Esophagus squamous epithelium (tissue), 4 donors: ENCODE results near the gene ARV1.

Source experiments
- POLR2A ChIP-seq, 4 donors: fragments of 450-650 bp; IDR thresholded peaks; one replicate each; pipeline ENCODE4 v1.6.1; 2017; ENCODE audit warnings: antibody characterized with exemption in 4 of 4, mild to moderate bottlenecking in 4 of 4, moderate library complexity in 3 of 4
- TF ChIP-seq, protein P1 (sequence below), 6 experiments: fragments of 450-650 bp in 4 of 6; fragments of 200-600 bp in 2 of 6; sonication (generic) in 2 of 6; IDR thresholded peaks; one replicate each; pipeline ENCODE4 v1.5.1; 2016 to 2019; ENCODE audit warnings: antibody characterized with exemption in 6 of 6, mild to moderate bottlenecking in 4 of 6, moderate library complexity in 4 of 6

- TF ChIP-seq, protein P1, sequence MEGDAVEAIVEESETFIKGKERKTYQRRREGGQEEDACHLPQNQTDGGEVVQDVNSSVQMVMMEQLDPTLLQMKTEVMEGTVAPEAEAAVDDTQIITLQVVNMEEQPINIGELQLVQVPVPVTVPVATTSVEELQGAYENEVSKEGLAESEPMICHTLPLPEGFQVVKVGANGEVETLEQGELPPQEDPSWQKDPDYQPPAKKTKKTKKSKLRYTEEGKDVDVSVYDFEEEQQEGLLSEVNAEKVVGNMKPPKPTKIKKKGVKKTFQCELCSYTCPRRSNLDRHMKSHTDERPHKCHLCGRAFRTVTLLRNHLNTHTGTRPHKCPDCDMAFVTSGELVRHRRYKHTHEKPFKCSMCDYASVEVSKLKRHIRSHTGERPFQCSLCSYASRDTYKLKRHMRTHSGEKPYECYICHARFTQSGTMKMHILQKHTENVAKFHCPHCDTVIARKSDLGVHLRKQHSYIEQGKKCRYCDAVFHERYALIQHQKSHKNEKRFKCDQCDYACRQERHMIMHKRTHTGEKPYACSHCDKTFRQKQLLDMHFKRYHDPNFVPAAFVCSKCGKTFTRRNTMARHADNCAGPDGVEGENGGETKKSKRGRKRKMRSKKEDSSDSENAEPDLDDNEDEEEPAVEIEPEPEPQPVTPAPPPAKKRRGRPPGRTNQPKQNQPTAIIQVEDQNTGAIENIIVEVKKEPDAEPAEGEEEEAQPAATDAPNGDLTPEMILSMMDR (IDR thresholded peaks at IDR 0.05): no peak
- TF ChIP-seq POLR2A (IDR thresholded peaks at IDR 0.05): no peak
These were observed 4.9 kb downstream of the ARV1 start for GRCh38 chr1:230983811-230984210.
